Stimulated activated CD8-positive, alpha-beta memory T cell treated with anti-CD3 and anti-CD28 coated beads, Interleukin-12 subunit alpha, Interleukin-12 subunit beta, amount 100 ng/mL, for 24 hours (primary cell): ENCODE measurements around the gene EGF.
"Not testable (repeated sequence)": the region's sequence is repeated elsewhere in the genome, so short reads cannot be mapped to it uniquely, and the experiment has no call there.

Experiments
- DNase-seq: peaks from one replicate; pipeline ENCODE4 v3.0.0-alpha.2; 2020; ENCODE audit errors: extremely low read depth

The EGF gene

DNA sequence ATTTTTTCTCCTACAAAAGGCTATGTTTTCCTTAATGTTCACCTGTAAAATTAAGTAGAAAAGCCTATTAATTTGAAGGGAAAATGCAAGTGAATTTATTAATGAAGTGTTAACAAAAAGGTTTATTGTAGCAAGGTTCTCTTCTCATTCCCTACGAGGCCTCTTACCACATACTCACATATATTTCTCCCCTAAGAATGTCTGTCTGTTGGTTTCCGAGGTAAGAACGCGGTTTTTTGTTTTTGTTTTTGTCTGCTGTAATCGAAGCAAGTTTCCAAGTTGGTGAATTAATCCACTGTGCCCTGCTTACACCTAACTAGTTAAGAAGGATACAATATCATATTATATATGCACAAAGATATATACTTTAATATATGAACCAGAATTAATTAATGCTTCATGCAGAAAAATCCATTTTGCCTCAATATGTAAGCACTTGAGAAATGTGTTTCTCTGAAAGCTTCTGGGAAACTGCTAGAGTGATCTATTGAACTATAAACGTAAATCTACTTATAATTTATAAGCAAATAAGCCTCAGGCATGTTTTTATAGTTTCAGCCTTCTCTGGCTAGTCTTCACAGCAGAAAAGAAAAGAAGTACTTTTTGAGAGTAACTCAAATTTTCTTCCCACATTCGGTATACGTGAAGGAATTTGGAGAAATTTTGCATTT is 120.8 kb downstream of the EGF start:
- no peak for DNase-seq

DNA sequence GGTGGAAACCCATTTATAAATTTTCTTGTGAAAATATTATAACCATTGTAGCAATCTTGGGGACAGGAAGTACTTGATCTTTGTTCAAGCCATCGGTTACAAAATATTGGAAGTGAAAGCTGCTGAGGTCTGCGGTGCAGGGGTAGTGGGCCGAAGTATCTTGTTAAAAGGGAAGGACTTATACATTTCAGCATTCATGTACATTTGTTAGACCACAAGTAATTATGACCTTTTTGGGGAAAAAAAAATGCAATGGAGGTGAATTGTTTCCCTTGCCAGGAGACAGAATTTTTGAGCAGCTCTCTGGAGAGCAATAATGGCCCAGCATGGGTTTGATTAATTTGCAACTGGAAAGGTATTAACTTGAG is 121.3 kb downstream of the EGF start:
- DNase-seq, result no peak

DNA sequence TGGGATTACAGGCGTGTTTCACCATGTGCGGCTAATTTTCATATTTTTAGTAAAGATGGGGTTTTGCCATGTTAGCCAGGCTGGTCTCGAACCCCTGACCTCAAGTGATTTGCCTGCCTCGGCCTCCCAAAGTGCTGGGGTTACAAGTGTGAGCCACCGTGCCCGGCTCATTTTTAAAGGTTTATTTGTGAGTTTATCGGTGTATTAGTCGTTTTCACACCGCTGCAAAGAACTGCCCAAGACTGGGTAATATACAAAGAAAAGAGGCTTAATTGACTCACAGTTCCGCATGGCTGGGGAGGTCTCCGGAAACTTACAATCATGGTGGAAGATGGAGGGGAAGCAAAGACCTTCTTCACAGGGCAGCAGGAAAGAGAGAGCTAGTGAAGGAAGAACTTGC is 126.5 kb downstream of the EGF start:
- DNase-seq, result not testable (repeated sequence)

DNA sequence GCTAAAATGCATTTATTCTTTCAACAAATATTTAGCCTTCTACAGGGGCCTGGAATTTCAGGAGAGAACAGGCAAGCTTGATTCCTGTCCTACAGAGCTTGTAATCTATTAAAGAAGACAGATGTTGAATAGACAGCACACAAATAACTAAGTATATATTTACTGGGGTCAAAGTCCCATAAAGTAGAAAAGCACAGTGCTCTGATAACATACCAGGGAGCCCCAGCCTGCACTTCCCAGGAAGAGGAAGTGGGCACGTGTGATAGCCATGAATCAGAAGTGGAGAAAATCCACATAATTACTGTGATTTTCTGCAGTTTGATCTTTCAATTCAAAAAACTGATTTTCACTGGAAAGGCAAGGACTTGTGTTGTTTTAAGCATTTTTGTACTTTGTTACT is 129.1 kb downstream of the EGF start:
- DNase-seq, result no peak

DNA sequence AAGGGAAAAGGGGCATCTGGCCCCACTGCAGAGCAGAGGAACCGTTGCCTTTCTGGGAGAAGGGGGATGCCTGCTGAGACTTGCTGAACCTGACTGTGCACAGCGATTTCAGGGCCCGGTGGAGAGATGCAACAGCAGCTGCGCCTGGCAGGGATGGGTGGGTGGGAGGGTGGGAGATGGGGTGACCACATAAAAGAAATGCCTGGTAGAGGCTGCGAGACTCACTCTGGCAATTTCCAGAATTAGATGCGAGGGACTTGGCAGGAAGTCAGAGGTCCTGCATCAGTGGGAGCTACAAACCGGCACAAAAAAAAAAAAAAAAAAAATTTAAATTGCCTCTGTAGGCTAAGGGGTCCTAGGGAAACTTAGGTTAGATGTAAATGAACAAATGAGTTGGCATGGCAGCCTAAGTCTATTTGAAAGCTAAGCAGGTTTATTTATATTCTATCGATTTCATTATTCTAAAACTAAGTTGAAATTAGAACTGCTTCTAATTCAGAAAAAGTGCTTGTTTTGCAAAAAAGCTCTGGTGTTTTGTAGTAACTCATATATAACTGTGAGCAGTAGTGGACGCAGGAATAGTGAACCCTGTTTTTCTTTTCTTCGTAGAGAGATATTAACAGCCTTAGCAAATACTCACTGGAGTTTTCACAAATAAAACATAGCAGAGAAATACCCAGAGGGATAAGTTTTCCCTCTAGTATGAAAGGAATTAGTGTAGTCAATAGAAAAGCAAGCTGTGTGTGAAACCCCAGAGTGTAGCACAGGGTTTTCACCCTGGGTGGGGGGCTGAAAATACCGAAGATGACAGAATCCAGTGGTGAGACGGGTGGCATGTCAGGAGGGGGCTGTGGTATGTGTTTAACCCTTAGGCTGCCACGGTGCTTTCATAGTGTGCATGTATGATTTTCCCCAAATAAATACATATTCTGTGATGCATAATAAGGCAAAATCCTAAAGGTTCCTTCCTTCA is 130.1 kb downstream of the EGF start:
- no peak for DNase-seq

DNA sequence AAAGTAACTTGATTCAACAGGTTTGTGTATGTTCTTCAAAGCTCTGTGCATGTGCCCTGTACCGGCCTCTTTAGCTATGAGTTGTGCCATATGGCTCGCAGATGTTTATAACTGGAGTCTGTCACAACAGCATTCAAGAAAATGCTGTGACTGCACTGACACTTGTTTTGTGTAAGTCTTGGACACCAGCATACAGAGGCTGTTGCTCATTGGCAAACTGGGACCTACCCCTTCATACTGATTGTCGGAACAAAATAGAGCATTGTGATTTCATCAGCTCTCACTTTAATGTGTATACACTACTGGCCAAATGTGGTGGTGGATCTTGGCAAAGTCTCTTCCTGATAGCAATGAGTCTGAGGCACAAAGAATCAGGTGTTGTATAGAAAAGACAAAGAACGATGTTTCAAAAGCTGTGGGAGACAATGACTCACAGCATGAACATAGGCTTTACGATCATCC is 133.9 kb downstream of the EGF start:
- DNase-seq, result no peak

DNA sequence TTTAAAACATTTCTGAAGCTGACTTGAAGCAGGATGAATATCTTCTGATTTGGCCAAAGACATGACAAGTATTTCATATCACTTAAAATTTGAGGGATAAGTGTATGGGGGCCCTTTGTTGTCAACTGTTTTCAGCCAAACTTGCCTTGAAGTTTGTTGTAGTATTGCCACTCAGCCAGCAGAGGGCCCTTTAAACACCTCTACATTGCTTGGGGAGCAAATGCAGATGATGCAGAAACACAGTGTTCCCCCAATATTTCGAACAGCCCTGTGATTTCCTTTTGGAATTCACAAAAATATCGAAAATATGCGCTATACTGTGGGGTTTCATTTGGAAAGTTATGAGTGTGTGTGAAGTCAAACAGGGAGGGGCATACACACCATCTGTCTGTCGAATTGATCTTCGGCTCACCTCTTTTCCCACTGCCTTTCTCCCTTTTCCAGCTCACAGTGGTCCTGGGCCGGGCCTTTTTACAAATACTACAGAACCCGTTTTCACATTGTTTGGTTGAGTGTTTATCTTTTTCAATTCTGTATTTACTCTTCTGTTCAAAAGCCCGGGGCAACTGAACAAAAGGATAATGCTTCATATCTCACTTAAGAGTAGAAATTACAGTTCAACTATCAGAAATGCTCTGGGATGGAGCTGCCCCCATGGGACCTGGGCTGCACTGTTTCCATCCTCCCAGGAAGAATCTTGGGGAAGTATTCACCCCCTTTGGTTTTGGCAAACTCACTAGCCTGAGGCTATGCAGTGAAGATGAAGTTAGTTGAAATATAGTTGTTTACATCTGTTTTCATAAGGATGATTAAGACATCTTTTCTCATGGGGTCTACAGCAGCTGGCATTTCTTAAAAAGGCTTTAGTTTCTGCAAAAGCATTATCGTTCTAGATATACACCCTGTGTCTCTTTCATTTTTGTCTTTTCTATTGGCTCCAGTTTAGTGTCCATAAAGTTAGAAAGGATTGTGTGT is 137.6 kb downstream of the EGF start:
- no peak for DNase-seq

DNA sequence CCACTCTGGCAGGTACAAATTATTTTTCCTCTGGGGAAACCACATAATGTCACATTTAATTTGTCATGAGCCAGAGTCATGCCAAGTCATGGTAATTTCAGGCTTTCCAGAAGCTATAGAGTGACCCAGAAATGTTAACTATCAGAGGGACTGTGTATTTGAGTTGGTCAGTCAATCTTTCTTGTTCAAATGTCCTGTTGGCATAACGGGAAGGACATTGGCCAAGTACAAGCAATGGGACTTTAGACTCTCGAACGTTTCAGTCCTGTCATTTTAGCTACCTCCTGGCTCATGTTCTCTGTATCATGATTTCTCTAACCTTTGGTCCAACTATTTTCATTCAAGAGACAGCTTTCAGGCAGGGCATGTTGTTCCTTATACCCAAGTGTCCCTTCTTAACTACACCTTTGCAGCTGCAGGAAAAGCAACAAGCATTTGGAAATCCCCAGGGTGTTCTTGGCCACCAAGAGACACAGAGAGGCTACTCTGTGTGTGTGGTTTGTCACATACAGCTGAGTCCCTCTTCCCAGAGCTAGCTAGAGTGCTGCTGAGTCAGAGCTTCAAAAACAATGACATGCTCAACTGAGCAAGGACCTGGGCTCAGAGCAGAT is 142.6 kb downstream of the EGF start:
- no peak for DNase-seq

DNA sequence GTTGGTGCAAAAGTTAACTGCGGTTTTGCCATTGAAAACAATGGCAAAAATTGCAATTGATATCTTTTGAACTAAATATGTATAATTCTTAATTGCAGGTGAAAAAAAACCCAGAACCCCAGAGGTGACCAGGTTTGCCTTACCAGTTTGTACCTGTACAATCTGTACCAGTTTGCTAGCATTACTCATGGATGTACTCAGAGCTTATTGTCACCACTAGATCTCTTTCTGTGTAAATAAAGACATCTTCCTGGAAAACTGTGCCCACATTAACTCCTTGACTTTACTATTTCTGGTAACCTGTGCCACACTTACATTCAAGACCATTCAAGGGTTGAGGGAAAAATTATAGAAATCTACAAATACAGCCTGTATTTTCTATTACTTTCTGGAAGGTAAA is 146.0 kb downstream of the EGF start:
- DNase-seq, result no peak

DNA sequence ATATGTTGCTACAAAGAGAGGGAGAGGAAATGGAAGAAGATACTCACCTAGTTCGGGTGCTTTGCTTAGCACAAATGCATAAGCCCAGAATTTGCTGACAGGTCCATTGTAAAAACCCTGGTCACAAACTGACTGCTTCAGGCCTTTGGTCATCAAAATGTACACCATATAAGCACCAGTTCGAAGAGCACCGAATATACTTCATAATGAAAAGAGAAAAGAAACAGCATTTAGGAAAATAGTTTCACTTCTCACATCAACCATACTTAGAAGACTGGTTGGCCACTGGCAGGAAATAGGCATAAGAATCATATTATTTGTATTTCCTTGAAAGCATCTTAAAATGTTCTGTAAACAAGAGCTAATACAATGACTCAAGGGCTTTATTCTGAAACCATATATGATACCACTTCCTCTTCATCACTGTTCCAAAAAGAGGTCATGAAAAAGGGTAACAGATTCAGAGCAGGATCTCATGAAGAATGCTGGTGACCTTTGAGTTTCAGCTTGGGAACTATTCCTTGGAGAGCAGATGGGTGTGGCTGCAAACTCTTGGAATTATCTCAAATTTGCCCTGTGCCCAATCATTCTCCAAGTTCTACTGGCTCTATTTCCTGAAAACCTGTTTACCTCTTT is 147.0 kb downstream of the EGF start:
- no peak for DNase-seq

DNA sequence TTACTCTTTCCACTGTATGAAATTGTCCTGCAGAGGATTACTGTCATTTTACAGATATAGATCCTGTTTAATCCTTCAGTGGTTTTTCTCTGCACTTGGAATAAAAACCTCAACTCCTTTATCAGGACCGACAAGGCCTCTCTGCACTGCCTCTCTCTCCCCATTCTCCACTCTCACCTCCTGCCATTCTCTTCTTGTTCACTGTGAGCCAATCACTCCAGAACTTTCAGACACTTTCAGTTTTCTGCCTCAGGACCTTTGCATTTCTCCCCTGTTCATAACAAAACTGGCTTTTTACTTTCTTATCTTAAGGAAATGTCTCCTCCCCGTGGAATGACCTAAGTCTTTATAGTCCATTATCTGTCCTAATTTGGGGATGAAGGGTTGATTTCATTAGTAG is 148.4 kb downstream of the EGF start:
- DNase-seq, result no peak
